ENCODE data around the gene PNP.
A peak's percentile ranks its signal among the peaks of the same experiment; 100 is the strongest.

Gene PNP

GRCh38 chr14:20455355-20456300, 13.6 kb upstream of the PNP start:
- peak in 2 of 3 donors; percentile 52 to 66 for DNase-seq (ENCODE audit: low read depth in 3 of 3)

GRCh38 chr14:20456971-20457370, 12.2 kb upstream of the PNP start:
- DNase-seq (ENCODE audit: low read depth in 3 of 3) = no peak

- no peak for DNase-seq (ENCODE audit: low read depth in 3 of 3)
These were observed 11.0 kb upstream of the PNP start for GRCh38 chr14:20458031-20458789.

GRCh38 chr14:20460458-20461224, 8.6 kb upstream of the PNP start:
- DNase-seq (ENCODE audit: low read depth in 3 of 3) = peak in 1 of 3 donors; percentile 37

GRCh38 chr14:20461225-20462141, 7.7 kb upstream of the PNP start, which contains the start of gene PIP4P1:
TSS of gene PIP4P1 (minus strand) at chr14:20461434. CDS start at chr14:20461325, 109 bp downstream.
- DNase-seq (ENCODE audit: low read depth in 3 of 3) = peak; percentile 93 to 97 (median 95)

GRCh38 chr14:20468764-20469241, 403 bp upstream of the PNP start:
- no peak for DNase-seq (ENCODE audit: low read depth in 3 of 3)

- DNase-seq (ENCODE audit: low read depth in 3 of 3) = peak; percentile 43 to 54 (median 46)
These were observed 840 bp downstream of the PNP start for GRCh38 chr14:20469890-20470602.

DNA sequence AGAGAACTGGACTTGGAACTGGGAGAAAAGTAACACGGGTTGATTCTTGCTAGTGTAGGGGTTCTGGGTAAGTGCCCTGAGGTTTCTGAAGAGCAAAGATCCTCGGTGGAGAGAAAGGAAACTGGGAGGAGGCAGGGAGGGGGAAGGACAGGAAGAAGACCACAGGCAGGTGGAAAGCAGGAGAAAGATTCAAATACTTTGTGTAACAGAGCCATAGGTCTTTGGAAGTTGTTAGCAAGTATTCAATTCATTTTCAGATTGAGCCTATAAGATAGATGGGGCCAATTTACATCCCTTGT, 1.3 kb downstream of the PNP start:
- no peak for DNase-seq (ENCODE audit: low read depth in 3 of 3)

- no peak for DNase-seq (ENCODE audit: low read depth in 3 of 3)
These were observed 3.4 kb downstream of the PNP start for GRCh38 chr14:20472536-20473169.

GRCh38 chr14:20476776-20477175, 7.6 kb downstream of the PNP start:
- DNase-seq (ENCODE audit: low read depth in 3 of 3) = no peak

DNA sequence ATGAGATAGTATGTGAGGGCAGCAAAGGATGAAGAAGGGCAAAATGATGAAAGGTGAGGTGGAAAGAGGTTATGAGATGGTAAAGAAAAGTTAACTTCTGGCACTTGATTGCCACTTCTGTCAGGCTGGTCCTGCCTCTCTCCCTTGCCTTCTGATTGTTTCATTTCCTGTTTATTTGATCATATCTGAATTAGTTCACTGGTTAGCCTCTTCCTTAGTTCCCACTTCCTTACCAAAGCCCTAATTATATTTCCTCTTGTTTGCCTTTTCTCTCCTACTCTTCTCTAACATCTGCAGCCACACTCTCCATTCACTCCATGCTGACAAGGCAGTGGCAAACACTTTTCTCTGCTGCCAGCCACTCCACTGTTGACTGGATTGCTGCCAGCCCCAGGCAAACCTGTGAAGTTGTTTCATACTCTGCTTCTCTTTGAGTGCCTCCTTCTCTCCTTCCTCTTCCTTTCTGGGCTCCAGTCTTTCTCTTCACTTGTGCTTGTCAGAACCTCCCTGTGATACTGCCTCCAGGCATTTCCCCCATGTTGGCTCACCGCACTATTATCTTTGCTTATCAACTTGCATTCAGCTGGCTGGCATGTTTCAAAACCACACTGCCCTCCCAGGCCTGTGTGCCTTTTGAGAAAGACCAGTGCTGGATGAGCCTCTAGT, 8.1 kb downstream of the PNP start:
- no peak for DNase-seq (ENCODE audit: low read depth in 3 of 3)

- DNase-seq (ENCODE audit: low read depth in 3 of 3) = no peak
These were observed 9.7 kb downstream of the PNP start for GRCh38 chr14:20478894-20479293.

DNA sequence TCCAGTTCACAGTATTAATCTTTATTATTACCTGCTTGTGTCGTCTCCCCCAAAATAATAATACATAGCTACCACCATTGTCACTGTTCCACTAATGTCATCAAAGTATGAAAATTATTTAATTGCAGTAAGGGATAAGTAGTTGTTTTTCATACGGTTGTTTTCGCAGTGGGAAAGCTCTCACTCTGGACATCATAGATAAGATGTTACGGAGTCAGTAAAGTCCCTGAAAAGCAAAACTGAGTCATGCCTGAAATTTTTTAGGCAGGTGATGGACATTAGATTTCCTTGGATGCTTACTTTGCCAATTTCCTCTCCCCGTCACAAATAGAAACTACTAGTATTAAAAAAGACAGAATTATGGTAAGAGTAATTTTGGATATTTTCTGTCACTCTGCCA, 13.2 kb downstream of the PNP start:
- no peak for DNase-seq (ENCODE audit: low read depth in 3 of 3)

GRCh38 chr14:20485900-20486299, 16.7 kb downstream of the PNP start:
- no peak for DNase-seq (ENCODE audit: low read depth in 3 of 3)

DNA sequence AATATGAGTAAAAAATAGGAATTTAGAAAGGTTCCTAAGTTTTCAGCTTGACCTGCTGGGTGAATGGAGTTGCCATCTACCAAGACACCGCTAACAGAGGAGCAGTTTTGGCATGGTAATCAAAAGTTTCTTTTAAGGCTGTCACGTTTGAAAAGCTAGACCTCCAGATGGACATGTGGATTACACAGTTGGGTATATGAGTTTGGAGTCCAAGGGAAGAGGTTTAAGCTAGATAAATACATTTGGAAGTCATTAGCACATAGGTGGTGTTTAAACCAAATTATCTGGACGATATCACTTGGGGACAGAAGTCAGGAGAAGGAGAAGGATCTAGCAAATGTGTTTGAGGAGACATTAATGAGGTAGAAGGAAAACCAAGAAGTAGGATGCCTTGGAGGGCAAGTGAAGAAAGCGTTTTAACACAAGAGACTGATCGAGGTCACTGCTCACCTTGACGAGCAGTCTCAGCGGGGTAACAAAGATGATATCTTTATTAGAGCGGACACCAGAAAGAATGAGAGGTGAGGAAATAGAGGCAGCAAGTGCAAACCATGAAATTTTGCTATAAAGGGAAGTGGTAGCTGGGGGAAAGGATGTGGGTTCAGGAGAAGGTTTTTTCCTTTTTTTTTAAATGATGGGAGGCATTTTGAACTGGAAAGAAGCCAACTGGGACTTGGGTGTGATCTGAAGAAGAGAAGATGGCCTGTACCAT, 17.6 kb downstream of the PNP start:
- DNase-seq (ENCODE audit: low read depth in 3 of 3) = no peak

DNA sequence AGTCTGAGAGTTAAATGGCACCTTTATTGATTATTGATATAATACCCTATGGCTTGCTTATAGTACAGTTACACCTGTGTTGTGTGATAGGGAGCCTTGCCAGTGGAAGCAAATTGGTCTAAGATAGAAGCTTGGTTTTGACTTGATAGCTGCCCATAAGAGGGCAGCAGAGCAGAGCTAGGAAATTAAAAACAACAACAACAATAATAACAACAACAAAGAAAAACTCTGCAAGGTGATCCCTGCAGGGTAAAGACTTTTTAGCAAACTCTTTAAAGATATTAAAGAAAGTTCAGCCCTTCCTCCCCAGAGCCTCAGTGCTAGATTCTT, 18.2 kb downstream of the PNP start:
- DNase-seq (ENCODE audit: low read depth in 3 of 3) = no peak

DNA sequence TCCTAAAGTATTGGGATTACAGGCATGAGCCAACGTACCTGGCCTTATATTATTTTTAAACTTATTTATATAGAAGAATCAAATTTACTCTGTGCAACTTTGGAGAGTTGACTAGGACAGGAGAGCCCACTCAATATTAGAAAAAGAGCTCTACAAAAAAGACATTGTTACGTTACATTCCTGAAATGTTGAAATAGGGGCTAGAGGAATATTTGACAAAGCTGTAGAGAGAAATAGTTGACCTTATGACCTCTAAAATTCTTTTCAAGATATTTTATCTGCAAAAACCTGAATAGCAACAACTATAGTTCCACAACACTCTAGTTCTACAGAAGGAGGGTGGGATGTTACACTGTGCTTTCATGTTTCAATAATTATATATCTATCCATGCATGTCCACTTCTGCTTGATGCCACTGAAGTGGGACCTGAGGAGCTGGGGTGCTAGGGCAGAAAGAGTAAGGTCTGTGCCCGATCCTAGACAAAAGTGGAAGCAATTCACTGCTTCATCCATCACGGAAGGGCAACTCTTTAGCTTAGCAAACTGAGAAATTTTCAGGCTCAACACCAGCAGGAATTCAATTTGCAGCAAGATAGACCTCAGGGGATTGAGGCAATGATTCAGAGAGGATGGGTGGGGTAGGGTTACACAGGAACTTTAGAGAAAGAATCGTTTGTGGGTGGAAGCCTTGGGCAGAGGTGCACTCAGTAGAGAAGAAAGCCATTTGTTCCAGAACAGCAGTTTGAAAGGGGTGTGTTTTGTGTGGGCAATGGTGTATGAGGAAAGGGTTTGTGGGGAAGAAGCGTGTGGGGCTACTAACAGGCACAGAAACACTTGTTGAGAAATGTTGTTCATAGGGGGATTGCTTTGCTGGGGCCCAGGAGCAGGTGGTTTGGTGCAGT, 20.1 kb downstream of the PNP start:
- no peak for DNase-seq (ENCODE audit: low read depth in 3 of 3)

- no peak for DNase-seq (ENCODE audit: low read depth in 3 of 3)
These were observed 21.4 kb downstream of the PNP start for GRCh38 chr14:20490563-20490962.

All from stimulated activated CD4-positive, alpha-beta T cell treated with anti-CD3 and anti-CD28 coated beads, TNF-alpha, amount 100 ng/mL, for 48 hours (primary cell).